Measurements from ENCODE around the gene ACER1.
A peak's percentile ranks its signal among the peaks of the same experiment; 100 is the strongest.
"Not testable (repeated sequence)": the region's sequence is repeated elsewhere in the genome, so short reads cannot be mapped to it uniquely, and the experiment has no call there.

The ACER1 gene

GRCh38 chr19:6286676-6287075 lies 46.7 kb downstream of the ACER1 start:
- DNase-seq, result no peak

GRCh38 chr19:6282393-6282792 lies 51.0 kb downstream of the ACER1 start:
- not testable (repeated sequence) for DNase-seq

DNA sequence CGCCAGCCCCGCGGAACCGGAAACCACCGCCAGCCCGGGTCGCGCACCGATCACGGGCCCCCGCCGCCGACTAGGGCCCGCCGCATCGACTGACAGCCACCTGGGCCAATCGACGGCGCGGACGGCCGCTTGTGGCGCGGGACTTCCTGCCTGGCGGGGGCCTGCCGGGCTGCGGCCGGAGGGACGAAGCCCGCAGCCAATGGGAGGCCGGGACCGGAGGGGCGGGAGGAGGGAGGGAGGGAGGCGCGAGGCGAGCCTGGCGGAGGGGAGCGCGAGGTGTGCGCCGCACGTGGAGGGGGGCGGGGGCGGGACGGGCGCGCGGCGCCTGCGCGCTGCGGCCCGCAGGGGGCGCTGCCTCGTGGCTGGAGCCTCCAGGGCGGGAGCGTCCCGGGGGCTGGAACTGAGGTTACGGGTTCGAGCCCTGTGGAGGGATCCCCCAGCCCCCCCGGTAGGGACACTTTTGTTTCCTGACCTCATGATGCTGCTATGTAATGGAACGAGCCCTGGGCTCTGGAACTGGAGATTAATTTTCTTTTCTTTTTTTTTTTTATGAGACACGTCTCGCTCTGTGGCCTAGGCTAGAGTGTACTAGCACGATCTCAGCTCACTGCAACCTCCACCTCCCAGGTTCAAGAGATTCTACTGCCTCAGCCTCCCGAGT lies 53.4 kb downstream of the ACER1 start, which contains the start of gene MLLT1:
TSS of gene MLLT1 (minus strand) at position 45 of the 661 bp plus-strand sequence. CDS start 191 bp downstream, outside the sequence.
- DNase-seq, result peak; percentile 97

DNA sequence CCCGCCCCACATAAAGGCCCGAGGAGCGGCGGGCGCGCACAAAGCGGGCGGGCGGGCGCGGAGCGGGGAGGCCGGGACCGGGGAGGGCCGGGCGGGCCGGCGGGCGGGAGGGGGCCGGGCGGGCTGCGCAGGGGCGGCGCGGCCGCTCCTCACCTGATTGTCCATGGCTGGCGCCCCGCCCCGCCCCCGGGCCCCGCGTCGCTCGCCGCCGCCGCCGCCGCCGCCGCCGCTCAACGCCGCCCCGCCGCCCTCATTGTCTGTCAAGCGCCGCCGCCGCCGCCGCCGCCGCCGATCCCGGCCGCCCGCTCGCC lies 53.8 kb downstream of the ACER1 start:
- no peak for DNase-seq

- no peak for DNase-seq
These were observed 54.4 kb downstream of the ACER1 start for GRCh38 chr19:6278740-6279619.

DNA sequence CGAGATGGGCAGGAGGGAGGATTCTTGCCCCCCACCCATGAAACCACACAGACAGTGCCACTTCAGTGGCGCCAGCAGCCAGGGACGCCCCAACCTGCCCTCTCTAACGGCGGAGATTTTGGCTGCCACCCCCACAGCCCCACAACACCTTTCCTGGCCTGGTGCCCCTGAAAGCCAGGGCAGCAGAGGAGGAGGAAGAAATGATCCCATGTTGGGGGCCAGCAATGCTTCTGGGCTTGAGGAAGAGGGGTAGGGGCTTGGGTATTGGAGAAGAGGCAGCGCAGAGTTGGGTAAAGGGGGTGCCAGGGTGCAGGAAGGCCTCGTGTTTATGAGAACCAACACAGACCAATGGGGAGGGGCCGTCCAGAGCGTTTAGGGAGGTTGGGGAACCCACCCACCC lies 55.4 kb downstream of the ACER1 start:
- no peak for DNase-seq

DNA sequence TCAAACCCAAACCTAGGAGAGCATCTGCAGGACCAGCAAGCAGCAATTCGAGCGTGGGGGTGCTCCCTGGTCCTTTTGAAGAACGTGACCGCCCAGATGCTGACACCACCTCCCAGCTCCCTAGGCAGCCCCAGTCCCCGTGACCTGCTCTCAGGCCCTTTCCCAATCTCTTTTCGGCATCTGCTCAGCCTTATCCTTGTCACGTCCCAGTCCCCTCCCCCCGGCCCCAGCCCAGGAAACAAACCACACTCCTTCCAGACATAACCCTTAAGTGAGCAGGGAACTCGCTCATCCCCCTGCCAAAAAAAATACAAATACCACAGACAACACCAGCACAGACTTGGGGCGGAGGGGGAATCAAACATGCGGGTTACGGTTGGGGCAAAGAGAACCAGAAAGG lies 57.0 kb downstream of the ACER1 start:
- DNase-seq, result no peak

DNA sequence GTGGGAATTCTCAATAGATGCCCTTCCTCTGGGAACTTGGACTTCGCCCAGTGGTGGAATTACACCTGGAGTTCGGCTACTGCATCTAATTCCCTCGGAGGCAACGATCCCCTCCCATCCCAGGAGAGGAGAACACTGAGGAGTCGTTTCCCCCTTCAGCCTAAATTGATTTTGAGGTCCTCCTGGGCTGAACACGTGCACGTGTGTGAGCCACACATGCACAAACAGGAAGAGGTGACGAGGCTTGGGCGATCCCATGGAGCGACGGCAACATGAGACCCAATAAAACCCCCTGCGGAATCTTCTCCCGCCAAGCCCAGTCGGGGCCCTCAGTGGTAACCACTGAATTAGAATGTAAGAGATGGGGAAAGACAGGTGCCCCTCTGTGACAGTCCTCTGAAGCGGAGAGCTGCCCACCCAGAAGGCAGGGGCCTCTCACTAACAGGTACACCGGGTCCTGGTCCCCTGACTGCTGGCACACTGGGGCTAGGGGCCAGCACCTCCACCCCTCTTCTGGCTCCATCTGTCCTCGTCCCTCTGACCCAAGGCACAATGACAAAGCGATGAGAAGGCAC lies 58.2 kb downstream of the ACER1 start:
- DNase-seq, result no peak

DNA sequence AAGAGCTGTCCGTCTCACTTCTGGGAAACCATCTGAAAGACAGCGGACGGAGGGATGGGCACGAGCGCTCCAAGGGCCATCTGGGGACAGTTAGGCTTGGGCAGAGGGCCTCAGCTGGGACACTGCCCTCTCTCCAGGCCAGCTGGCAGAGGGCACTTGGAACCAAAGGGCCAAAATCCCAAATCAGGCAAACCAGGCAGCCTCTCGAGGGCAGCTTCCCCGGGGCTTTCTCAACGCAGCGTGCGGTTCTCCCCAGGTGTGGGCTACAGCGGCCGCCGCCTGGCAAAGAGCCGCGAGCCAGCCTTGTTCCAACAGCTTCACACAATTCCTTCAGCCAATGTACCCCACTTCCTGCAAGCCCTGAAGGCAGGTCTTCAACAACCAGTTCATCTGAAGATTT lies 58.7 kb downstream of the ACER1 start:
- DNase-seq, result no peak

DNA sequence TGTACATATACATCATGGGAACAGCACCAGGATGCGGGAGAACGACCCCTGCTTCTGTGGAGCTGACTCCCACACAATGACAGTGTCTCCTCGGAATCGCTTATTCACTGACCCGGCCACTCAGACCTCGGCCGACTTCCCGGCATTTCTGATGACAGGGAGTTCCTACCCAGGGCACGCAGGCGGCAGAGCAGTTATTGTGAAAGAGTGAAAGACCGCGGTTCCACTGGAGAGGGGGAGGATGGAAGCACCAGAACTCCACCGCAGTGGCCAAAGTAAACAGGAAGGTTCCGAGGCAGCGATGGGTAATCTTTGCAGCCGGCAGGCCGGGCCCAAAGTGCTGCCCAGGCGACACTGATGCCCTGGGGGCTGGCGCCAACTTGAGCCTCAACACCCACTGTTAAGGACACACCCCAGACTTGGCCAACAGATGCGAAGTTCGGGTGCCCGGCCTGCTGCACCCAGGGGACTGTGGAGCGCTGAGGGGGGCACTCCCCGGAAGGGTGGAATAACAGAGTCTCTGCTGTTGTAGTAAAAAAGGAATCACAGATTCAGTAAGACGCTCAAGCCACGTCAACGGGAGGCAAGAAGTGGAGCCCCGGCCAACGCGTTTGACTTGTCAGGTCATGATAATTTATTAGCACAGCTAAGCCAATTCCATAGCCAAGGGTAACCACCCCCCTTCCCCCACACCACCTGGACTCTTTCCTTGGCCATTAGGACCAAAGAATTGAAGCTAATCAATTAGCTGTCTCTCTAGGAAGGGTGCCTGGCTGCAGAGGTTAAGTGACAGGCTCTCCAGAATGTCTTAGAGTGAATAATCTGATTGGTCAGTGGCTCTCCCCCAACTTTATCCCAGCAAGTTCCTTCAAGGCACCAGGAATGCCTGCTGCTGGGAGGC lies 59.5 kb downstream of the ACER1 start:
- DNase-seq, result no peak

DNA sequence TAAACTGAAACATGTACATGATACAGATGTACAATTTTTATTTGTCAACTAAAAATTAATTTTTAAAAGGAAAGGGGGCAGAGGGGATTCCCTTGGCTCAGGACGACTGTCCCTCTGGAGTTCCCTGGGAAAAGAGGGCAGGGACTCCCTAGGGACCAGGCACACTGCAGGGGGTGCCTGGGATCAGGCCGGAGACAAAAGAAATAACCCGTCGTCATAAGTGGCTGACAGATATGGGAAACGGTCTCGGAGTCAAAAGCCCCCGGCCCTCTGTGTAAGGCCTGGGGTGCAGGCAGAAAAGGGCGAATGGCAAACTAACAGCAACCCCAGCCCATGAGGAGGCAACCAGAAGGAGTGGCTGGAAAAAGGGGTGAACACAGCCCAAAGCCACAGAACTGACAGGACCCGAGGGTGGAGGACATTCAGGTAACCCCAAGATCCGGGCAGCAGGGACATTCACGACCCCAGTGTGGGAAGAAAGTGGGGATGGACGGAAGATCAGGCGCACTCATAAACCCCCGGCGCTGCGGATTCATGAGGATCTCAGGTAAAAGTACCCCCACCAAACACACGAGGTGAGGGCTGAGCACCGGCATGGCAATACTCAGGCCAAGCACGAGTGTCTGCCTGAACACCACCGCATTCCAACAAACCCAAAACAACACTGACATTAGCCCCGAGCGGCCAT lies 60.4 kb downstream of the ACER1 start:
- no peak for DNase-seq

- DNase-seq, result no peak
These were observed 61.0 kb downstream of the ACER1 start for GRCh38 chr19:6272411-6272791.

DNA sequence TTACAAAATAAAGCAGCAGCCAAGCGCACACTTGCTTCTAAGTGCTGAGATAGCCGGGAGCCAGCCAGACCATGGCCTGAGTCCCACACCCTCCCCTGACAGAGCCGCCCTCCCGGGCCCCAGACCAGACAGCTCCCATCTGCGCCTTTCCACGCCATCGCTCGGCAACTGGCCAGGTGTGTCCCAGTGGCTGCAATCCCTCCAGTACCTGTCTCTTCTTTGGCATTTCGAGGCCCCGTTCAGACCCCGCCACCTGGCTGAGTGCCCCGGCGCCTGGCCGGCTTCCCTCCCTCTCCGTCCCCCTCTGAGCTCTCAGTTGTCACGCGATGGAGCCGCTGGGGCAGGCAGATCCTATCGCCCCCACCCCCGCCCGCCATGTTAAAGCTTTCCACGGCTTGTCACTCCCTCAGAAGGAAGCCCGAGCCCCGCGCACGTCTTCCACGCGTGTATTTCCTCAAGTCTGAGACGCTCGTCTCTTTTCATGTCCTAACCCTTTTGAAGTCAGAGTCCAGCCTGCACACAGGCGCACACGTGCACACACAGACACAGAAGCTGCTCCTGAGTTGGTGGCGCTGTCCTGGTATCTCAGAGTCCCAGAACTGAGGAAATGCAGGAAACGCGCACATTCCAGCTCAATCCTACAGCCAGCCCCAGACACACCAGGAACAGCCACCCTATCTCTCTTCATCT lies 61.5 kb downstream of the ACER1 start:
- DNase-seq, result no peak

DNA sequence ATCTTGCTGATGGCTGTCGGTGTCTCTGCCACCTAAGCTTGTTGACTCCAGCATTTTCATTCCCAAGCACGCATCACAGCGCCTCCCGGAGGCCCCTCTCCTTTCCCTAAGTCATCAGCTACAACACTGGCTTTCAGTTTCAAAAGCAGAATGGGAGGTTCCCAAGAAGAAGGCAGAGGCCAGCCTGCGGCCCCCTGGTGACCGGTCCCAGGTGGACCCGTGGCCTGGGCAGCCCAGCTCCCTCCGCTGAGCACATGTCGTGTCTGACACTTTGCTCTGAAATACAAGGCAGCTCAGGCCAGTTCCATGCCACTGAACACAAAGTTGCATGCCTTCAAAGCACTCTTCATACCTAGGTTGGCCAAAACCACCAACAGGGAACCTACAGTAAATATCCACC lies 62.2 kb downstream of the ACER1 start:
- DNase-seq, result no peak

- DNase-seq, result no peak
These were observed 62.6 kb downstream of the ACER1 start for GRCh38 chr19:6270822-6271221.

DNA sequence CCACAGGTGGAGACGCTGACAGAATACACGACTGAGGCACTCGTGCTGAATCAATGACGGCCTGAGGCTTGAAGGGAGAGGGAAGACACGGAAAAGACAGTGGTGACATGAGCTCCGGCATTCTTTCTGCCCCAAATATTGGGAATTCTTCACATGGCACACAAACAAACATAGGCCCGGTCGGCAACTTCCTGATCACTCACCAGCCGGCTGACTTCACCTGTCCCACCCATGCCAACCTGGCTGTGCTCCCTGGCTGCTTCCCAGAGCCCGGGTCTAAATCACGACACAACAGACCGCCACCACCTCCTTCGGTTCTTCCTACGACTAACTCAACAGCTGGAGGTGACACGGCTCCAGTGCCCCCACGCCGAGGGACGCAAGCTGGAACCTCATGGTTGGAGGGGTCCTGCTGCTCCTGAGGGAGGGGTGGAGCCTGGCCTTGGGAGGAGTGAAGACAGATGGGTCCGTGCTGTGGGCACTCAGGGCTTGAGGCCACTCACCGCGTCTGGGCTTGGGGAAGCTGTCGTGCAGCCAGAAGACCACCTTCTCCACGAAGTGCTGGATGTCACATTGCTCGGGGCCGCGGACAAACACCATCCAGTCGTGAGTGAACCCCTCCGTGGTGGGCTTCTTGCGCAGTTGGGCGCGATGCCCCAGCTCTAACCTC lies 63.2 kb downstream of the ACER1 start:
- DNase-seq, result no peak

- DNase-seq, result no peak
These were observed 64.1 kb downstream of the ACER1 start for GRCh38 chr19:6269101-6269886.

DNA sequence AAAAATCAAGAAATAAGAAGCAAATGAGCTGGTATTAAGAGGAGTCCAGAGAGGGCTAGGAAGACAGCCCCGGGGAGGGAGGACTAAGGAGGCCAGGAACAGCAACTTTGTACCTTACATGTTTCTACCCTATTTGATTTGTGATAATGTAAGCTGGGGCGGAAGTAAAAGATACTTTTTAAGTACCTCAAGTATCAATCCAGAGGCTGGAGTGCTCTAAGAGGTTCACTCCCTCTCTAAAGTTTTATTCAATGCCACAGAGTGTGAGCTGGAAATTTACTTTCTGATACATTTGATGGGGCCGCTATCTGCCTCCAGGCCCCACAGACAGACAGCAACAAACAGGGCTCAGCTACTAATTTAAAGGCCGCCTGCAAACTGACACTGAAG lies 65.0 kb downstream of the ACER1 start:
- no peak for DNase-seq

DNA sequence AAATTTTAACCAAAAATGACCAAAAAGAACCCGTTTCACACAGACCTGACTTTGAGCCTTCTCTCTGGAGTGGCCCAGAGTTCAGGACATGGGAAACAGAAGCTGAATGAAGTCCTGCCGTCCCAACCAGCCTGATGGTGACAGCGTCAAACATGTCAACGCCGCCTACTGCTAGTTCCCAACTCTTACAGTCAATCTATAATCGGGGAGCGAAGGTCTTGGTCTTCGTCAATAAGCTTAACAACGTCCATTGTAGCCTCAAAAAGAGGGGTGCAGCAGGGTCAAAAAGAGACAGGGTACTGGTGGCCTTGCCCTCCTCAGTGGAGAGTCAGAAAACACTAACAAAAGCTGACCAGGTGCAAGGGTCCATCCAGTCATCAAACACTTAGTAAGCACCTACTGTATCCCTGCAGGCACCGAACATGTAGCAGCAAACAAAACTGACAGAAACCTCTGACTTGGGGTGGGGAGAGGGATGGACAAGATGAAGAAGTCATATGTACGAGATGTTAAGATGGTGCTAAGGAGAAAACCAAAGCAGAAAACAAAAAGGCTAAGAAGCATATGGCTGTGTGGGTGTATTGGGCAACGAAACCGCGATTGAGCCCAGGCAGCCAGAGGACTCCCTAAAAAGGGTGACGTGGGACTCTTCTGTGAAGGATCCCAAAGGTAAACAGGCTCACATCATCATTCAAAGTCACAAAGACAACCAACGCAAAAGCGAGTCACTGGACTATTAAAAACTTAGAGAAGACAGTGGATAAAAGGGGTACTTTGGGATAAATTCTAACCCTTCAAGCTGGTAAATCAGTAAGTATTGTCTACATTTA lies 65.6 kb downstream of the ACER1 start:
- DNase-seq, result no peak

GRCh38 chr19:6264803-6265202 lies 68.6 kb downstream of the ACER1 start:
- no peak for DNase-seq
